Kidney (tissue), 11 donors: ENCODE data around the gene TMEM191C. TPM values are rescaled to one million over a fixed set of nuclear protein-coding genes. Genes with fewer than 3 reads are reported as not detected.
"Not testable (repeated sequence)": the region's sequence is repeated elsewhere in the genome, so short reads cannot be mapped to it uniquely, and the experiment has no call there.

Experiments used
- DNase-seq, 5 donors: peaks; one replicate each; pipeline ENCODE4 v3.0.0-alpha.2; 2013 to 2020
- FAIRE-seq: peaks from 2 replicates; lab custom pipeline; 2012; peaks lifted over from hg19 to GRCh38; lab: Jason Lieb, UNC
- H3K27ac ChIP-seq, 2 donors: one replicate each; pipeline ENCODE4 v1.7.0; 2013; ENCODE audit warnings: low read depth in 2 of 2, low read length in 2 of 2, inconsistent platforms in 1 of 2
- H3K27me3 ChIP-seq: one replicate; pipeline ENCODE4 v1.7.1; 2013; ENCODE audit warnings: low read length, inconsistent platforms; ENCODE audit not compliant: control insufficient read depth, insufficient read depth
- H3K36me3 ChIP-seq, 3 donors: one replicate each; pipeline versions ENCODE4 v1.7.0 to v1.7.1; 2013; ENCODE audit warnings: low read length in 3 of 3, control low read depth in 1 of 3, inconsistent platforms in 1 of 3; ENCODE audit not compliant: insufficient read depth in 3 of 3, control insufficient read depth in 2 of 3
- H3K4me1 ChIP-seq, 3 donors: one replicate each; pipeline versions ENCODE4 v1.7.0 to v1.7.1; 2013; ENCODE audit warnings: low read length in 3 of 3, inconsistent platforms in 1 of 3, low read depth in 1 of 3; ENCODE audit not compliant: control insufficient read depth in 2 of 3, insufficient read depth in 2 of 3
- H3K4me3 ChIP-seq, 3 donors: one replicate each; pipeline versions ENCODE4 v1.7.0 to v1.8.1; 2013; ENCODE audit warnings: low read length in 3 of 3, control low read depth in 1 of 3, inconsistent platforms in 1 of 3
- H3K9ac ChIP-seq, 3 donors: one replicate each; pipeline versions ENCODE4 v1.7.0 to v1.7.1; 2013; ENCODE audit warnings: low read length in 3 of 3, control low read depth in 1 of 3, inconsistent platforms in 1 of 3
- H3K9me3 ChIP-seq, 3 donors: one replicate each; pipeline versions ENCODE4 v1.7.0 to v1.7.1; 2013; ENCODE audit warnings: low read length in 3 of 3, control low read depth in 1 of 3, inconsistent platforms in 1 of 3; ENCODE audit not compliant: control insufficient read depth in 2 of 3, insufficient read depth in 1 of 3
- intact Hi-C: fragments of 100-400 bp; cut with DNase I; formaldehyde crosslinking; loops from one replicate; pipeline ENCODE4 v1.11.1; 2022
- polyA plus RNA-seq: library from polyadenylated mRNA; stranded (reverse); fragments of 350-450 nt; fragmentation: Illumina TruSeq; extraction: RNeasy Lipid Tissue Mini Kit (QIAGEN cat#74804); gene quantifications from one replicate; pipeline ENCODE4 v1.2.3, GENCODE V29; 2014; ENCODE audit warnings: low read depth, low replicate concordance; ENCODE audit not compliant: insufficient read depth
- total RNA-seq: library from RNA; stranded (reverse); fragmentation: NEBNext Ultra II Directional; extraction: Animal tissue kit (Norgen Biotek cat#: 25700); gene quantifications from one replicate; pipeline ENCODE4 v1.2.1, GENCODE V29; 2021
- donor health status: control.
- donor health status: control.
- donor health status: DM: yes; HTN: yes; CAD: no.
- donor health status: Normal renal cell carcinoma (clear cell type).

Gene TMEM191C
- total and polyA plus RNA-seq, 2 donors from 2014 or later: 1.4 to 2.1 TPM

- FAIRE-seq, H3K9me3 ChIP-seq, H3K36me3 ChIP-seq, H3K27ac ChIP-seq, H3K4me3 ChIP-seq, H3K9ac ChIP-seq, intact Hi-C loops, H3K27me3 ChIP-seq, DNase-seq, H3K4me1 ChIP-seq: not testable (repeated sequence)
Measured at GRCh38 chr22:21473664-21474063, 6.5 kb downstream of the TMEM191C start.

GRCh38 chr22:21484039-21484438, 16.9 kb downstream of the TMEM191C start:
- FAIRE-seq, H3K9ac ChIP-seq, H3K27me3 ChIP-seq, H3K4me3 ChIP-seq, H3K27ac ChIP-seq, intact Hi-C loops, H3K9me3 ChIP-seq, DNase-seq, H3K4me1 ChIP-seq, H3K36me3 ChIP-seq: not testable (repeated sequence)

- FAIRE-seq, H3K9me3 ChIP-seq, H3K36me3 ChIP-seq, H3K4me1 ChIP-seq, intact Hi-C loops, H3K4me3 ChIP-seq, H3K27me3 ChIP-seq, H3K27ac ChIP-seq, DNase-seq, H3K9ac ChIP-seq: not testable (repeated sequence)
Measured at GRCh38 chr22:21487723-21488122, 20.5 kb downstream of the TMEM191C start.

- H3K9ac ChIP-seq, H3K4me3 ChIP-seq, intact Hi-C loops, FAIRE-seq, H3K27ac ChIP-seq, H3K9me3 ChIP-seq, H3K27me3 ChIP-seq, H3K4me1 ChIP-seq, H3K36me3 ChIP-seq: not testable (repeated sequence)
- peak in 1 of 5 donors; percentile 10 for DNase-seq
Measured at GRCh38 chr22:21489149-21489680, 22.0 kb downstream of the TMEM191C start.

GRCh38 chr22:21490556-21490955, 23.4 kb downstream of the TMEM191C start:
- H3K36me3 ChIP-seq, H3K4me1 ChIP-seq, H3K27me3 ChIP-seq, intact Hi-C loops, H3K4me3 ChIP-seq, H3K9me3 ChIP-seq, H3K9ac ChIP-seq, H3K27ac ChIP-seq, FAIRE-seq: not testable (repeated sequence)
- DNase-seq: peak in 1 of 5 donors; percentile 16

DNA sequence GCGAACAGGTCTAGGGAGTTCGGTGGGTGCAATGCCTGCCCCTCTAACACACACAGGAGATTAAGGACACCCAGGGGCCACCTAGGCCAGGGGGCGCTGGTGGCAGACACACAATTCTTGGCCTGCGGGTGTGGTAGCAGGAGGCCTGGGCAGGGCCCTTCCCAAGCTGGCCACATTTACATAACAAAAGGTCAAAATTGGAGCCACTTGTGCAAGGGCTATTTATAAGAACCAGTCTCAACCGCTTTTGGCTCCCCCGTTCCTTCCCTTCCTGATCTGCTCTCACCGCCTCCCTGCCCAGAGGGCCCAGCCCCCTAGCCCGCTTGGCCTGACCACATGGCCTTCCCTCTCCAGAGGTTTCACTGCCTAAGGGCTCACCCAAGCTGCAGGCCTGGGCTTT, 25.1 kb downstream of the TMEM191C start:
- H3K4me3 ChIP-seq, H3K9ac ChIP-seq, intact Hi-C loops, H3K4me1 ChIP-seq, H3K27me3 ChIP-seq, H3K9me3 ChIP-seq, FAIRE-seq, H3K36me3 ChIP-seq, H3K27ac ChIP-seq, DNase-seq: not testable (repeated sequence)

- H3K36me3 ChIP-seq, H3K27ac ChIP-seq, H3K4me1 ChIP-seq, FAIRE-seq, H3K27me3 ChIP-seq, H3K9ac ChIP-seq, DNase-seq, H3K9me3 ChIP-seq, intact Hi-C loops, H3K4me3 ChIP-seq: not testable (repeated sequence)
Measured at GRCh38 chr22:21493789-21494782, 26.9 kb downstream of the TMEM191C start.

DNA sequence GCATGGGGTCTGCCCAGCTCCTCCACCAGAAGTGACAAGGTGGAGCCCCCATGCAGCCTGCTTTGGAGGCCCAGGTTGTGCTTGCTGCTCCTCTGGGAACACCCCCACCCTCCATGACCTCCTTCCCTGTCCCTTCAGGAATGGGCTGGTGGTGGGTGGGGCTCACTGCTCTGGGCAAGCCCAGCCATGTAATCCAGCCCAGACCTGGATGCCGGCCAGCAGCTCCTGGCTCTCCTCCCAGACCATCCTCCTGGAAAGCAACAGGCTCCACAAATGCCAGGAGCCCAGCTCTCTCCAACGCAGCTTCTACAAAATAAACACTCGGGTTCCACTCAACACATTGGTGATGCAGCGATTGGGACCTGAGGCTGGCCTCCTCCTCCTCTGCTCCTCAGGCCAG, 30.8 kb downstream of the TMEM191C start:
- H3K9ac ChIP-seq, H3K27me3 ChIP-seq, DNase-seq, H3K27ac ChIP-seq, H3K4me3 ChIP-seq, H3K4me1 ChIP-seq, intact Hi-C loops, H3K36me3 ChIP-seq, FAIRE-seq, H3K9me3 ChIP-seq: not testable (repeated sequence)
